K562 (cell line): ENCODE measurements around the gene NFXL1. TPM values are rescaled to one million over a fixed set of nuclear protein-coding genes. Genes with fewer than 3 reads are reported as not detected.

ENCODE experiments used
- ATAC-seq: fragments of 200-7000 bp; cut with Tn5 transposase; 3 replicates; pipeline ENCODE4 v1.9.1; 2020; ENCODE audit warnings: moderate library complexity
- BruUV-seq: library from RNA; stranded (reverse); fragments of 400-500 nt; replicated peaks from 2 replicates; lab custom pipeline; 2021; lab: Mats Ljungman, UMichigan
- CTCF ChIA-PET: fragments of 300-600 bp; formaldehyde crosslinking; extraction: SDS; loops from one replicate; lab custom pipeline; 2021; ENCODE audit warnings: low intra/inter-chr PET ratio; lab: Yijun Ruan, JAX
- POLR2A ChIA-PET: fragments of 300-600, 350-650 bp; sonication (Branson Sonifier 250); formaldehyde crosslinking; extraction: SDS; loops from one replicate; lab custom pipeline; 2021; ENCODE audit warnings: antibody characterized with exemption, inconsistent platforms; lab: Yijun Ruan, JAX
- DNase-seq, 4 experiments: peaks; one replicate each; pipeline versions ENCODE4 v3.0.0 to v3.0.0-alpha.2; 2011 to 2018; ENCODE audit warnings: low spot score in 3 of 4, mixed read lengths in 3 of 4; ENCODE audit errors: extremely low read depth in 1 of 4
- FAIRE-seq: peaks from 2 replicates; lab custom pipeline; 2011; peaks lifted over from hg19 to GRCh38; lab: Jason Lieb, UNC
- H2AFZ ChIP-seq: 2 replicates; pipeline ENCODE4 v1.6.0; 2011; ENCODE audit warnings: low read depth, low read length, control low read depth, inconsistent platforms
- H3K27ac ChIP-seq: fragments of 200-600 bp; 3 replicates; pipeline ENCODE4 v1.8.0; 2011; ENCODE audit warnings: low read depth, mild to moderate bottlenecking, control low read depth, inconsistent platforms, low read length, moderate library complexity, mixed read lengths; ENCODE audit errors: extremely low read depth
- H3K27me3 ChIP-seq, 2 experiments: fragments of 300-600 bp in 1 of 2; 2 replicates in 1 of 2; 3 replicates in 1 of 2; pipeline versions ENCODE4 v1.6.0 to v1.8.0; 2011; ENCODE audit warnings: inconsistent platforms in 2 of 2, low read length in 2 of 2, mild to moderate bottlenecking in 1 of 2, mixed read lengths in 1 of 2, moderate library complexity in 1 of 2; ENCODE audit not compliant: control insufficient read depth in 2 of 2, insufficient read depth in 2 of 2
- H3K36me3 ChIP-seq: fragments of 300-600 bp; 3 replicates; pipeline ENCODE4 v1.8.0; 2011; ENCODE audit warnings: mild to moderate bottlenecking, low read length, inconsistent platforms; ENCODE audit not compliant: control insufficient read depth, insufficient read depth
- H3K4me1 ChIP-seq, 2 experiments: fragments of 200-600 bp in 1 of 2; replicated peaks in 1 of 2; 2 replicates in 1 of 2; 3 replicates in 1 of 2; pipeline versions ENCODE4 v1.5.1 to v1.8.0; 2011; ENCODE audit warnings: inconsistent platforms in 2 of 2, low read length in 2 of 2, mild to moderate bottlenecking in 1 of 2, mixed read lengths in 1 of 2, moderate library complexity in 1 of 2; ENCODE audit not compliant: control insufficient read depth in 2 of 2, insufficient read depth in 2 of 2
- H3K4me2 ChIP-seq: 2 replicates; pipeline ENCODE4 v1.6.1; 2011; ENCODE audit warnings: low read length, control low read depth, inconsistent platforms, mixed read lengths; ENCODE audit not compliant: insufficient read depth
- H3K4me3 ChIP-seq: fragments of 200-600 bp; sonication (generic), shearing (Covaris generic); 2 replicates; pipeline ENCODE4 v1.5.1; 2016; ENCODE audit warnings: control low read depth, inconsistent platforms
- H3K79me2 ChIP-seq: fragments of 200-600 bp; 3 replicates; pipeline ENCODE4 v1.8.0; 2011; ENCODE audit warnings: low read length, inconsistent platforms; ENCODE audit not compliant: control insufficient read depth, insufficient read depth
- H3K9ac ChIP-seq, 2 experiments: 2 replicates each; pipeline versions ENCODE4 v1.6.0 to v1.6.1; 2011; ENCODE audit warnings: low read depth in 2 of 2, low read length in 2 of 2, control low read depth in 1 of 2, inconsistent platforms in 1 of 2, mild to moderate bottlenecking in 1 of 2, mixed read lengths in 1 of 2; ENCODE audit not compliant: insufficient read depth in 1 of 2
- H3K9me1 ChIP-seq: one replicate; pipeline ENCODE4 v1.6.0; 2011; ENCODE audit warnings: inconsistent platforms, mild to moderate bottlenecking, low read length, moderate library complexity; ENCODE audit not compliant: control insufficient read depth, insufficient read depth
- H3K9me3 ChIP-seq: replicated peaks from 2 replicates; pipeline ENCODE4 v1.5.1; 2011; ENCODE audit warnings: low read depth, low read length, inconsistent platforms; ENCODE audit not compliant: control insufficient read depth, insufficient read depth
- H4K20me1 ChIP-seq: replicated peaks from 2 replicates; pipeline ENCODE4 v1.6.1; 2011; ENCODE audit warnings: low read length, inconsistent platforms, mixed read lengths; ENCODE audit not compliant: control insufficient read depth, insufficient read depth
- FOXK1 ChIP-seq: sonication (generic); formaldehyde crosslinking; IDR thresholded peaks from 2 replicates; pipeline ENCODE4 v1.8.0; 2022; ENCODE audit warnings: missing genetic modification reagents, mild to moderate bottlenecking, borderline replicate concordance
- GABPB2 ChIP-seq: fragments of 250-450 bp; sonication (Bioruptor Pico); conservative IDR thresholded peaks from 2 replicates; pipeline ENCODE4 v1.5.1; 2021; ENCODE audit warnings: mild to moderate bottlenecking
- HOXB6 ChIP-seq: fragments of 250-450 bp; sonication (Bioruptor Pico); IDR thresholded peaks from 2 replicates; pipeline ENCODE4 v1.5.1; 2022; ENCODE audit warnings: mild to moderate bottlenecking, borderline replicate concordance
- MBD1 ChIP-seq: fragments of 250-450 bp; sonication (Bioruptor Pico); IDR thresholded peaks from 2 replicates; pipeline ENCODE4 v1.8.0; 2022; ENCODE audit warnings: inconsistent platforms
- PCBP2 ChIP-seq: fragments of 200-400 bp; formaldehyde crosslinking; IDR thresholded peaks from 2 replicates; pipeline ENCODE4 v1.6.1; 2018; ENCODE audit warnings: low read length, low read depth, mild to moderate bottlenecking, moderate library complexity; ENCODE audit not compliant: poor library complexity, severe bottlenecking
- PML ChIP-seq: IDR thresholded peaks from 2 replicates; pipeline ENCODE4 v1.6.1; 2012; ENCODE audit warnings: low read length, inconsistent platforms
- PRDM10 ChIP-seq: fragments of 450-650 bp; IDR thresholded peaks from 2 replicates; pipeline ENCODE4 v1.6.1; 2018; ENCODE audit not compliant: partially characterized antibody
- RBM17 ChIP-seq: fragments of 200-400 bp; formaldehyde crosslinking; IDR thresholded peaks from 2 replicates; pipeline ENCODE4 v1.6.1; 2017; ENCODE audit warnings: low read depth, mild to moderate bottlenecking, low read length, borderline replicate concordance
- SMAD2 ChIP-seq: fragments of 150-350 bp; IDR thresholded peaks from 2 replicates; pipeline ENCODE4 v1.6.1; 2014; ENCODE audit warnings: low read depth, mild to moderate bottlenecking, low read length
- SUPT5H ChIP-seq: fragments of 450-650 bp; IDR thresholded peaks from 2 replicates; pipeline ENCODE4 v1.6.1; 2016
- ZNF224 ChIP-seq: sonication (generic); formaldehyde crosslinking; IDR thresholded peaks from 2 replicates; pipeline ENCODE4 v1.8.0; 2022; ENCODE audit warnings: mild to moderate bottlenecking, missing genetic modification reagents
- ZNF780A ChIP-seq: fragments of 250-450 bp; sonication (Bioruptor Pico); IDR thresholded peaks from 2 replicates; pipeline ENCODE4 v1.5.0; 2021; ENCODE audit warnings: mild to moderate bottlenecking
- WGBS: fragments of 100-300 bp; shearing (Covaris generic); methylation state at CpG from one replicate; pipeline ENCODE4 v1.1.6; 2016; ENCODE audit warnings: low coverage, mixed read lengths; ENCODE audit not compliant: insufficient coverage; ENCODE audit errors: missing lambda C conversion rate; 5-methylcytosine and 5-hydroxymethylcytosine counted together
- in situ Hi-C: fragments of 300-500 bp; cut with MboI; formaldehyde crosslinking; loops from 4 replicates; pipeline ENCODE4 v1.15.0; 2018; ENCODE audit warnings: inconsistent platforms, mixed read lengths
- intact Hi-C: fragments of 100-400 bp; cut with micrococcal nuclease; formaldehyde crosslinking; loops from 2 replicates; pipeline ENCODE4 v1.14.2; 2022
- polyA plus RNA-seq, 8 experiments: library from polyadenylated mRNA; depleted of rRNA in 4 of 8; stranded (reverse) in 5 of 8; unstranded in 3 of 8; fragments of >200 nt; fragmentation: Nextera tagmentation in 2 of 8; fragmentation: Illumina TruSeq in 1 of 8; extraction: Ambion mirVana in 2 of 8; extraction: Trizol in 1 of 8; gene quantifications; 2 replicates each; pipeline versions ENCODE4 v1.2.1 to v1.2.3, GENCODE V29; 2011 to 2014; ENCODE audit warnings: inconsistent platforms in 1 of 8, missing spikeins in 1 of 8
- total RNA-seq, 7 experiments: library from RNA; depleted of rRNA in 6 of 7; stranded (reverse); fragments of >200 nt in 6 of 7; fragmentation: Illumina TruSeq in 2 of 7; extraction: Trizol in 2 of 7; gene quantifications; 2 replicates each; pipeline versions ENCODE4 v1.2.1 to v1.2.3, GENCODE V29; 2011 to 2021; ENCODE audit warnings: low replicate concordance in 1 of 7

NFXL1 gene
- total and polyA plus RNA-seq, 9 of the 15 experiments (the other 6 are each of a cell fraction or from before 2014, with no cell fraction given): 7.5 to 27.0 (median 10.6) TPM

GRCh38 chr4:47942081-47942819, 27.9 kb upstream of the NFXL1 start (continued):
- no peak for TF ChIP-seq PRDM10

- no TSS peak for BruUV-seq
- CTCF ChIA-PET: interaction anchor here (0.5 kb wide), 1 partner anchor 14 kb away, joined by 3 read pairs; no protein-coding TSS in a partner anchor
- no peaks in the 10 kb centered on the region for H3K9me3 ChIP-seq
- H2AFZ ChIP-seq: no peak overlapping the region
- H3K9me1 ChIP-seq: no peaks in the 10 kb centered on the region
- H3K27ac ChIP-seq: no peak overlapping the region
- H3K36me3 ChIP-seq: no peaks in the 10 kb centered on the region
- H4K20me1 ChIP-seq: no peaks in the 10 kb centered on the region
- peaks cover 14 to 16% of the 10 kb centered on the region in 2 experiments; a peak in 4 of 5 replicates for H3K27me3 ChIP-seq
- no peaks in the 10 kb centered on the region for H3K4me1 ChIP-seq
- DNase-seq: no peak
- no peak overlapping the region for H3K4me2 ChIP-seq
- H3K9ac ChIP-seq: no peak overlapping the region
- no peak for ATAC-seq
- intact Hi-C loops: loop anchor here (10.0 kb wide), 2 partner anchors 815 to 1095 kb away; no protein-coding TSS in a partner anchor
- H3K79me2 ChIP-seq: no peaks in the 10 kb centered on the region
- POLR2A ChIA-PET: no interaction called here
- FAIRE-seq: no peak
- TF ChIP-seq ZNF224 (CRISPR knock-in tag): no peak
- no peak for TF ChIP-seq GABPB2
- TF ChIP-seq SUPT5H: no peak
- no peak for TF ChIP-seq RBM17
- TF ChIP-seq PCBP2: no peak
- TF ChIP-seq PML: no peak
- TF ChIP-seq FOXK1 (CRISPR knock-in tag): no peak
- no peak for TF ChIP-seq HOXB6 (CRISPR knock-in tag)
- no peak for TF ChIP-seq MBD1 (CRISPR knock-in tag)
- TF ChIP-seq ZNF780A (CRISPR knock-in tag): no peak
- TF ChIP-seq SMAD2: no peak
- in situ Hi-C loops: no loop called here
- 2% methylated on average over 5 of the region's 5 CpGs for WGBS
- H3K4me3 ChIP-seq: no peak overlapping the region
Measured at GRCh38 chr4:47939456-47939855, 25.1 kb upstream of the NFXL1 start.
